ENCODE data around the gene MYO16. TPM values are rescaled to one million over a fixed set of nuclear protein-coding genes. Genes with fewer than 3 reads are reported as not detected.
A peak's percentile ranks its signal among the peaks of the same experiment; 100 is the strongest.

The MYO16 gene
- total and polyA plus RNA-seq, 2 of the 4 experiments (the other 2 are of a cell fraction), result under 0.01 to 0.03 TPM

DNA sequence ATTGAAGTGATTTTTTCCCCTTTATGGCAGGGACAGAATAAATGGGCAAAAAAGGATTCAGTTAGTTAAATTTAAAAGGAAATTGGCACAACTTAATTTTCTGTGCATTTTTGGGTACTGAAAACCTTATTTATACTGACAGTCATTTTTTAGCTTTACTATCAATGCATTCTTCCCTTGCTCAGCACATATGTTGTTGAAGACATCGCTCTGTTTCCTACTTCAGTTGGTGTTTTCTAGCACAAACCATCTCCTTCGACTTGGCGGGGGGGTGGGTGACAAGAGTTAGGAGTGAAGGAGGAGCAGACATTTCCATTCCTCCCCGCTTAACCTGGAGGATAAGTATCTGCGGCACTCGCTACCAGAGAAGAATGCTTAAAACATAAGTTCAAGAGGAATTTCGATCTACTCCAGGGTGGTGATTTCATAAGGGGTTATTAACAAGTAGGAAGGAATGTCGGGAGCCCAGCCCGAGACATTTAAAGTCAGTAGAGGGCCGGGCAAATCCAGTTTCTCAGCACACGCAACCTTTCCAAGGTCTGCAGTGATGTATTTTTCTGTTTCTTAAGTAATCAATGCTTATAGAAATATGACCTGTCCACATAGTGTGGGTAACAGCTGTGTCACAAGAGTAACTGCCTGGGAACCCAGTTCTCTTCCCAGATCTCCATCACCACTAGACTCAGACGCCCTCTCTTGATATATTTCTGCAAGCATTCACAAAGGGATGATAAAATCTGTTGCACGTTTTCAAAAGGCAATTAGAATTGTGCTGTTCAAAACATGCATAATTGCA, 525.8 kb downstream of the MYO16 start:
- ATAC-seq (ENCODE audit: low read depth) (peak; percentile 31), DNase-seq (peak; percentile 50)
- Histone ChIP-seq H3K9me1 (ENCODE audit: insufficient read depth, low read length) (peaks cover 23% of the 10 kb centered on the region), H4K5ac (ENCODE audit: low read depth, low read length) (peak overlapping the region; percentile 65), H3K9me3 (ENCODE audit: control insufficient read depth, insufficient read depth, low read length) (no peaks in the 10 kb centered on the region), H3K27ac (ENCODE audit: insufficient read depth, low read length) (peak overlapping the region; percentile 72), H4K8ac (ENCODE audit: low read depth in 2 of 2, low read length in 2 of 2) (peak overlapping the region; percentile 73 to 74), H4K91ac (ENCODE audit: insufficient read depth, low read depth, low read length) (peak overlapping the region; percentile 89), H2BK20ac (ENCODE audit: low read depth, low read length) (peak overlapping the region; percentile 79), H2AK5ac (ENCODE audit: low read depth, low read length) (peak overlapping the region; percentile 90), H3K36me3 (ENCODE audit: control insufficient read depth, insufficient read depth, low read length) (no peaks in the 10 kb centered on the region), H4K20me1 (ENCODE audit: insufficient read depth, low read length) (no peaks in the 10 kb centered on the region), H2AFZ (replicated peaks; ENCODE audit: low read length, poor library complexity) (peak overlapping the region; percentile 74), H3K27me3 (ENCODE audit: control insufficient read depth, insufficient read depth, low read length) (no peaks in the 10 kb centered on the region), H3K4ac (ENCODE audit: low read depth, low read length) (peak overlapping the region; percentile 92), H2AK9ac (replicated peaks; ENCODE audit: low read depth, low read length, poor library complexity) (no peak overlapping the region), H3K79me1 (ENCODE audit: low read depth in 1 of 2, low read length in 2 of 2) (no peaks in the 10 kb centered on the region), H3K18ac (ENCODE audit: low read depth, low read length) (peak overlapping the region; percentile 96), H3K56ac (ENCODE audit: extremely low read depth, insufficient read depth, low read length) (peak overlapping the region; percentile 72), H2BK120ac (ENCODE audit: low read depth, low read length) (peak overlapping the region; percentile 88), H3K4me3 (ENCODE audit: insufficient read depth, low read depth, low read length) (no peak overlapping the region), H2BK15ac (ENCODE audit: low read depth, low read length) (peak overlapping the region; percentile 63), H3K14ac (replicated peaks; ENCODE audit: low read depth, low read length) (peak overlapping the region; percentile 51), H2BK5ac (ENCODE audit: low read depth, low read length, poor library complexity, severe bottlenecking) (peak overlapping the region; percentile 80), H3K4me2 (ENCODE audit: low read depth, low read length) (peak overlapping the region; percentile 35; the same call in 1 of the 2 replicates), H3K9ac (ENCODE audit: low read depth, low read length) (peak overlapping the region; percentile 20; the same call in 1 of the 2 replicates), H3K23ac (ENCODE audit: low read depth, low read length) (peak overlapping the region; percentile 69), H3K4me1 (ENCODE audit: control insufficient read depth, insufficient read depth, low read length) (peaks cover 25% of the 10 kb centered on the region)
- dilution Hi-C loops (cut with HindIII; ENCODE audit: low sequenced_read_pairs, unreplicated experiment), result no loop called here
- in situ Hi-C loops (cut with MboI; ENCODE audit: low sequenced_read_pairs), result loop anchor here (5.0 kb wide), 2 partner anchors 97 to 632 kb away; partner anchors contain the start of gene IRS2
- CTCF ChIA-PET, result interaction anchor here (0.6 to 0.7 kb wide), 2 partner anchors 192 to 270 kb away, joined by 3 to 4 read pairs; no protein-coding TSS in a partner anchor
- intact Hi-C loops (cut with micrococcal nuclease), result loop anchor here (5.0 kb wide), 1 partner anchor 87 kb away; no protein-coding TSS in a partner anchor
- POLR2A ChIA-PET (ENCODE audit: unreplicated experiment), result interaction anchor here (0.6 kb wide), 1 partner anchor 91 kb away, joined by 3 read pairs; no protein-coding TSS in a partner anchor
- no TSS peak for BruUV-seq (replicated peaks)
- 20% methylated on average over 2 of the region's 13 CpGs; no CpG with 5 or more reads in 1 of the 2 experiments for WGBS, 2 experiments (ENCODE audit: extremely low coverage in 2 of 2, insufficient read length in 1 of 2)
- TF ChIP-seq, protein P1, sequence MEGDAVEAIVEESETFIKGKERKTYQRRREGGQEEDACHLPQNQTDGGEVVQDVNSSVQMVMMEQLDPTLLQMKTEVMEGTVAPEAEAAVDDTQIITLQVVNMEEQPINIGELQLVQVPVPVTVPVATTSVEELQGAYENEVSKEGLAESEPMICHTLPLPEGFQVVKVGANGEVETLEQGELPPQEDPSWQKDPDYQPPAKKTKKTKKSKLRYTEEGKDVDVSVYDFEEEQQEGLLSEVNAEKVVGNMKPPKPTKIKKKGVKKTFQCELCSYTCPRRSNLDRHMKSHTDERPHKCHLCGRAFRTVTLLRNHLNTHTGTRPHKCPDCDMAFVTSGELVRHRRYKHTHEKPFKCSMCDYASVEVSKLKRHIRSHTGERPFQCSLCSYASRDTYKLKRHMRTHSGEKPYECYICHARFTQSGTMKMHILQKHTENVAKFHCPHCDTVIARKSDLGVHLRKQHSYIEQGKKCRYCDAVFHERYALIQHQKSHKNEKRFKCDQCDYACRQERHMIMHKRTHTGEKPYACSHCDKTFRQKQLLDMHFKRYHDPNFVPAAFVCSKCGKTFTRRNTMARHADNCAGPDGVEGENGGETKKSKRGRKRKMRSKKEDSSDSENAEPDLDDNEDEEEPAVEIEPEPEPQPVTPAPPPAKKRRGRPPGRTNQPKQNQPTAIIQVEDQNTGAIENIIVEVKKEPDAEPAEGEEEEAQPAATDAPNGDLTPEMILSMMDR (conservative IDR thresholded peaks at IDR 0.05; ENCODE audit: low read depth, low read length), result no peak
- no peak for TF ChIP-seq MXI1 (IDR thresholded peaks at IDR 0.05; ENCODE audit: borderline replicate concordance, low read depth, low read length)
- TF ChIP-seq NFE2L2 (IDR thresholded peaks at IDR 0.05; ENCODE audit: low read depth, low read length), result no peak
- TF ChIP-seq POLR2A (IDR thresholded peaks at IDR 0.05; ENCODE audit: low read depth, low read length), result no peak
- no peak for TF ChIP-seq MAZ (IDR thresholded peaks at IDR 0.05; ENCODE audit: borderline replicate concordance, low read depth, low read length)
- TF ChIP-seq FOS (IDR thresholded peaks at IDR 0.05; ENCODE audit: low read depth, low read length), result no peak
- TF ChIP-seq RAD21 (IDR thresholded peaks at IDR 0.05; ENCODE audit: low read length), result no peak
- TF ChIP-seq, protein P2, sequence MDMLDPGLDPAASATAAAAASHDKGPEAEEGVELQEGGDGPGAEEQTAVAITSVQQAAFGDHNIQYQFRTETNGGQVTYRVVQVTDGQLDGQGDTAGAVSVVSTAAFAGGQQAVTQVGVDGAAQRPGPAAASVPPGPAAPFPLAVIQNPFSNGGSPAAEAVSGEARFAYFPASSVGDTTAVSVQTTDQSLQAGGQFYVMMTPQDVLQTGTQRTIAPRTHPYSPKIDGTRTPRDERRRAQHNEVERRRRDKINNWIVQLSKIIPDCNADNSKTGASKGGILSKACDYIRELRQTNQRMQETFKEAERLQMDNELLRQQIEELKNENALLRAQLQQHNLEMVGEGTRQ (IDR thresholded peaks at IDR 0.05; ENCODE audit: low read depth, low read length), result no peak
- TF ChIP-seq, protein P3, sequence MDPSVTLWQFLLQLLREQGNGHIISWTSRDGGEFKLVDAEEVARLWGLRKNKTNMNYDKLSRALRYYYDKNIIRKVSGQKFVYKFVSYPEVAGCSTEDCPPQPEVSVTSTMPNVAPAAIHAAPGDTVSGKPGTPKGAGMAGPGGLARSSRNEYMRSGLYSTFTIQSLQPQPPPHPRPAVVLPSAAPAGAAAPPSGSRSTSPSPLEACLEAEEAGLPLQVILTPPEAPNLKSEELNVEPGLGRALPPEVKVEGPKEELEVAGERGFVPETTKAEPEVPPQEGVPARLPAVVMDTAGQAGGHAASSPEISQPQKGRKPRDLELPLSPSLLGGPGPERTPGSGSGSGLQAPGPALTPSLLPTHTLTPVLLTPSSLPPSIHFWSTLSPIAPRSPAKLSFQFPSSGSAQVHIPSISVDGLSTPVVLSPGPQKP (IDR thresholded peaks at IDR 0.05; ENCODE audit: borderline replicate concordance, low read depth, low read length), result no peak
- TF ChIP-seq MAFK (IDR thresholded peaks at IDR 0.05; ENCODE audit: low read depth, low read length), result no peak
- no peak for TF ChIP-seq RCOR1 (IDR thresholded peaks at IDR 0.05; ENCODE audit: insufficient replicate concordance, low read length)
- TF ChIP-seq BHLHE40 (IDR thresholded peaks at IDR 0.05; ENCODE audit: low read depth, low read length), result no peak
- no peak for TF ChIP-seq SMC3 (IDR thresholded peaks at IDR 0.05; ENCODE audit: low read depth, low read length)
- TF ChIP-seq RFX5 (IDR thresholded peaks at IDR 0.05; ENCODE audit: low read depth, low read length), result no peak
